KG1 (cell line): ENCODE measurements around the gene MALL.
"Not testable (repeated sequence)": the region's sequence is repeated elsewhere in the genome, so short reads cannot be mapped to it uniquely, and the experiment has no call there.

Source experiments
- DNase-seq: peaks from one replicate; lab custom pipeline; 2025; lab: John Stamatoyannopoulos, UW

MALL gene

GRCh38 chr2:110097506-110098220, 18.0 kb downstream of the MALL start:
- DNase-seq, result no peak

- no peak for DNase-seq
Measured at GRCh38 chr2:110095994-110096633, 19.5 kb downstream of the MALL start.

- not testable (repeated sequence) for DNase-seq
Measured at GRCh38 chr2:110094884-110095534, 20.6 kb downstream of the MALL start.

- DNase-seq, result not testable (repeated sequence)
Measured at GRCh38 chr2:110093924-110094323, 21.7 kb downstream of the MALL start.

DNA sequence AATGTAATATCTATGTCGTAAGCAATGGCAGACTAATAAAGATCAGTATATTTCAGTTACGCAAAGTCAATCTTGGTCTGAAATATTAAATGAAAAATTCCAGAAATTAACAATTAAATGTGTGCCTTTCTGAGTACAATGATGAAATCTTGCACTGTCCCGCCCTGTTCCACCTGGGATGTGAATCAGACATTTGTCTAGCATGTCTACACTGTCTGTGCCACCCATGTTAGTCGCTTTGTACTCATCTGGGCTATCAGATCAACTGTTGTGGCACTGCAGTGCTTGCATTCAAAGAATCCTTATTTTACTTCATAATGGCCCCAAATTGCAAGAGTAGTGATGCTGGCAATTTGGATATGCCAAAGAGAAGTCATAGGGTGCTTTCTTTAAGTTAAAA, 25.5 kb downstream of the MALL start:
- not testable (repeated sequence) for DNase-seq

GRCh38 chr2:110083757-110084156, 31.9 kb downstream of the MALL start:
- DNase-seq, result not testable (repeated sequence)

DNA sequence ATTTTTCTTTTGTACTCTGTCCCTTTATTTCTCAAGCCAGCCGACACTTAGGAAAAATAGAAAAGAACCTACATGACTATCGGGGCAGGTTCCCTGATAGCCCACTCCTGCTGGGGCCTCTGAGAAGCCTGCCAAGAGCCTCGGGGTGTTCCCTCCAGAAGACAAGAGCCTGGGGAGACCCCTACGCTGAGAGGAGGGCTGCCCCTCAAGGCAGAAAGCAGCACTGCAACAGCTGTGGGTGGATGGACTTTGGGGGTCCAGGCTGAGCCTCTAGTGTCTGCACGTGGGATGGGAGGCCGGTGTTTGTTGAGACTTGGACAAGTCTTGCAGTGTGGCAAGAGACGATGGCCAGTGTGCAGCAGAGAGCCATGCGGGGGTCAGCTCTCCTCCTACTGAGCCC, 32.5 kb downstream of the MALL start:
- DNase-seq, result not testable (repeated sequence)

GRCh38 chr2:110078104-110078503, 37.5 kb downstream of the MALL start:
- not testable (repeated sequence) for DNase-seq

DNA sequence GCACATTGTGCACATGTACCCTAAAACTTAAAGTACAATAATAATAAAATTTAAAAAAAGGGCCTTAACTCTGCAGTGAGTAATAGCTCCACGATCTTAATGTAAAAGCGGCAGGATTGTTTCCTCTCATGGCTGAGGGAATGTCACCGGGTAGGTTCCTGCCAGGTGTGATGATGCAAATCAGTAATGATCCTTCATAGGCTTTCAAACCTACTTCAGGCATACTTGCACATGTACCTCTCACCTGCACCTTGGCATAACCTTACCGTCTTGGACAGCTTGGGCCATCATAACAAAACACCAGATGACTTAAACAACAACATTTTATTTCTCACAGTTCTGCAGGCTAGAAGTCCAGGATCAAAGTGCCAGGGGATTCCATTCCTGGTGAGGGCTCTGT, 39.7 kb downstream of the MALL start:
- not testable (repeated sequence) for DNase-seq

DNA sequence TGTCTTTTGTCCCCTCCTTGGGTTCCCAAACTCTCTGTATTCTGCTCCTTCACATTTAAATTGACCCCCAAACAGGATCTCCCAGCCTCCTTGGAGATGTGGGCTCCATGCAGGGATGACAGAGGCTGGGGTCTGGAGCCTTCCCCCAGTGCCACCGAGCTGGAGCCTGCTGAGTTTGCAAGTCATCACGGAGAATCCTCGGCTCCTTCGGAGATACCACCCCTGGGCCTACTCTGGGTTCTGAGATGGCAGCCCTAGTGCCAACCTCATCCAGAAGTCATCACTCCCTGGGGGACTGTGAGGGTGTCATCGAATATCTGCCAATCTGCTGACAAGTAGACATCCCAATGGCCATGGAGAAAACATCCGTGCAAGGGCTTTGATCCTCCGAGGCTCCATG, 45.8 kb downstream of the MALL start:
- not testable (repeated sequence) for DNase-seq

- not testable (repeated sequence) for DNase-seq
Measured at GRCh38 chr2:110068153-110068552, 47.5 kb downstream of the MALL start.

GRCh38 chr2:110062332-110062731, 53.3 kb downstream of the MALL start:
- DNase-seq, result not testable (repeated sequence)

- not testable (repeated sequence) for DNase-seq
Measured at GRCh38 chr2:110060550-110060949, 55.1 kb downstream of the MALL start.

GRCh38 chr2:110059694-110060358, 55.8 kb downstream of the MALL start:
- DNase-seq, result not testable (repeated sequence)

DNA sequence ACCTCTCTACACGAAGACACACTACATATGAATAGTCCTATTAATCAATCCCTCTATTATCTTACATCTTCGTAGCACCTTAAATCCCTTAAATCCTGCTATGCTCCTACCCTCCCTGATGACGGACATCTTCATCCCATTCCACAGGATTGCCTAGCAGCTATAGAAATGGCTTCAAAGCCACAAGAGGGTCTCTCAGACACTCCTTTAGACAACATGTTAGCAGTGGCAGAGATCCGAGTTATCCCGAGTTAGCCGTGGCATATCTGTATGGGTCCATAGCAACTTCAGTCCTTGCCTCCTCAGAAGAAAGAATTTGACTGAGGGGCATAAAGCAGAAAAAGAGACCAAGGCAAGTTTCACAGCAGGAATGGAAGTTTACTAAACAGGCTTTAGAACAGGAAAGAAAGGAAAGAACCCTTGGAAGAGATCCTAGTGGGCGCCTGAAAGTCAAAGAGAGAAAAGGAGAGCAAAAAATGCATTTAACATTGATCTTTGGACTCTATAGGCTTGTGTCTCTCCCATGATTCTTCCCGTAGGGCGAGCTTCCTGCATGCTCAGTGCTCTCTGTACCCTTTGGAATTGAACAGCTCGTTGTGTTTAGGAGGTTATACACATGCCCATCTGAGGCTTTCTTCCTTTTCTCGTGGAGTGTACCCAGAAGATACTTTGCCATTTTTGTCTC, 56.5 kb downstream of the MALL start:
- not testable (repeated sequence) for DNase-seq

DNA sequence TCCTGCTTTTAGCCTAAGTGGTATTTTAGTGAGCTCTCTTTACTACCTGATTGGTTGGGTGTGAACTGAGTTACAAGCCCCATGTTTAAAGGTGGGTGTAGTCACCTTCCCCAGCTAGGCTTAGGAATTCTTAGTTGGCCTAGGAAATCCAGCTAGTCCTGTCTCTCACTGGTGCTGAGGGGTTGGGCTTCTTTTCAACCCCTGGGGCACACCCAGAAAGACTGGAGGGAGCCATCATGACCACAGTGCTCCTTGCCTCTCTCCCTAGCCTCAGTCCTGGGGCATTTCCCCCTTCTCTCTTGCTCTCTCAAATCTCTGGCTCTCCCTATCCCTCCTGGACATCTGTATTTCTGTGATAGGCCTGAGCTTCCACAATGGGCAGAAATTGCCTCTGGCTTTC, 57.6 kb downstream of the MALL start:
- DNase-seq, result not testable (repeated sequence)

DNA sequence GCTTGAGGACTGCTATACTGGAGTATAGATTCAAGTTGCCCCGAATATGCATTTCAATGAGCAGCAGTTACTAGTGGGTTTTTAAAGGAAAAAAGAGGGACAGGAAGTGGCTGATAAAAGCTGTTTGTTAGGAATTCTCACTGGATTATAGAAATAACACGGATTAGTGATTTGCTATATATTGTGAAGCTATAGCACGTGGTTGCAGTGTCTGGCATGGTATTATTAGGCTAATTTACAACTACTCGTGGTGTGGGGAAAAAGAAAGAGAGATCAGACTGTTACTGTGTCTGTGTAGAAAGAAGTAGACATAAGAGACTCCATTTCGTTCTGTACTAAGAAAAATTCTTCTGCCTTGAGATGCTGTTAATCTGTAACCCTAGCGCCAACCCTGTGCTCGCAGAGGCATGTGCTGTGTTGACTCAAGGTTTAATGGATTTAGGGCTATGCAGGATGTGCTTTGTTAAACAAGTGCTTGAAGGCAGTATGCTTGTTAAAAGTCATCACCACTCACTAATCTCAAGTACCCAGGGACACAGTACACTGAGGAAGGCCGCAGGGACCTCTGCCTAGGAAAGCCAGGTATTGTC, 59.7 kb downstream of the MALL start:
- DNase-seq, result not testable (repeated sequence)

DNA sequence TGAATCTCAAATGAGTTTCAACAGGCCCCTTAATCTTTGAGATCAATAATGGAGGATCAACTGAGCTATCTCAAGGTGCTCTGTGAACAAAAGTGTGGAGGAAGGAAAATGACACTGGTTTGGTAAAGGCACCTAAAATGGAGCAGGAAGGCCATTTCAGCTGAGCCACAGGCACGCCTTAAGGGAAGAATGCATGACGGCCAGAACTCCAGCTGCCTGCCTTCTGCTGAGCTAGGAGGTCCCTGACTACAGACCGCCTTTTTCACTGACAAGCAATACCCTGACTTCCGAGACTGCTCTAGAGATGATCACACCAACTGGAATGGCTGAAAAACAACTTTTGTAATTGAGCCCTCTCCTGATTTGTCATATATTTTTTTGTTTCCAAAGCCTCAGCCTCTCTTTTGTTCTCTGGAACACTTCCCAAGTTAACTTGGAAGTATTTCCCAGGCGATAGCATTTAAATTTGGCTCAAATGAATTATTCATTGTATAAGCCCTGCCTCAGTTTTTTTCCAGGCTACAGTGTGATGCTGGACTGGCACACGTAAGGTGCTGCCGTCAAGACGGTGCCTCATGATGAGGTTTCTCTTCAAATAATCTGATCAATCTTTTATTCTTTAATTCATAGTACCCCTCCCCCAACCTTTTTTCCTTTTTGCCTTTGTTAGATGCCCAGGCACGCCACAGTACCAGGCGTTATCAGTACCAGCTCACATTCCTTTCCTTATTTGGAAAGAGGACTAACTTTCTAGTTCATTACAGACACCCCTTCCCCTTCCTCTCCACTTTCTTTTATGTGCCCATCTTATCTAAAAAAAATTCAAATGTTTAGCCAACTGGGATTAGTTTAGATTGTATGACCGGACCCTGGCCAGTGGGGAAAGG, 60.9 kb downstream of the MALL start:
- DNase-seq, result not testable (repeated sequence)

GRCh38 chr2:110053688-110054087, 61.9 kb downstream of the MALL start:
- not testable (repeated sequence) for DNase-seq

DNA sequence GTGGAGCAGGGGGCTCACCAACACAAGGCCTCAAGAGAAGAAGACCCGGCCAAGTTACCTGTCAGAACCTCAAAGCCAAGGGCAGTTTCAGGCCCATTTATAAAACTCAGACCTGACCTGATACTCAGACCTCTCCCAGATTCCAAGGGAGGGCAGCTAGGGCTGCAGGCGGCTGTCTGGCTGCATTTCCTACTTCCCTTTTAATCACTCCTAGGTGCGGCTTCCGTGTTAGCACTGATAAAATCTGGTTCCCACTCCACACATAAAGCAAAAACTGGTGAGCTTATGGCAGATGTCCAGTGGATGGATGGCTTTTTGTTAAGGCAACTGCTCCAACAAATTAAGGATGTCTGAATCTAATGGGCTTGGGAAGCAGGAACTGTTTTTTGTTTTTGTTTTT, 63.5 kb downstream of the MALL start:
- not testable (repeated sequence) for DNase-seq
